ENCODE results near the gene SEPTIN2.

Gene SEPTIN2

GRCh38 chr2:241325257-241325656, 9.5 kb downstream of the SEPTIN2 start:
- no peak for TF ChIP-seq TOX (CRISPR knock-in tag; IDR thresholded peaks at IDR 0.05; ENCODE audit: borderline replicate concordance)
- TF ChIP-seq ISL1 (CRISPR knock-in tag; IDR thresholded peaks at IDR 0.05) = no peak
- TF ChIP-seq ZNF70 (CRISPR knock-in tag; IDR thresholded peaks at IDR 0.05) = no peak
- no peak for TF ChIP-seq CREB5 (CRISPR knock-in tag; IDR thresholded peaks at IDR 0.05; ENCODE audit: low read depth)
- no peak for TF ChIP-seq CSDC2 (CRISPR knock-in tag; IDR thresholded peaks at IDR 0.05)
- TF ChIP-seq ZNF8 (CRISPR knock-in tag; IDR thresholded peaks at IDR 0.05) = no peak
- TF ChIP-seq ZFP30 (CRISPR knock-in tag; IDR thresholded peaks at IDR 0.05) = no peak
- TF ChIP-seq ZC3H10 (CRISPR knock-in tag; IDR thresholded peaks at IDR 0.05) = no peak
- no peak for TF ChIP-seq OSR1 (CRISPR knock-in tag; IDR thresholded peaks at IDR 0.05)
- TF ChIP-seq POU6F1 (CRISPR knock-in tag; IDR thresholded peaks at IDR 0.05; ENCODE audit: borderline replicate concordance, low read depth) = no peak
- TF ChIP-seq TSHZ2 (CRISPR knock-in tag; IDR thresholded peaks at IDR 0.05) = no peak
- no peak for TF ChIP-seq GLIS3 (CRISPR knock-in tag; IDR thresholded peaks at IDR 0.05)
- no peak for TF ChIP-seq BACH2 (CRISPR knock-in tag; IDR thresholded peaks at IDR 0.05; ENCODE audit: borderline replicate concordance)
- TF ChIP-seq PATZ1 (CRISPR knock-in tag; IDR thresholded peaks at IDR 0.05; ENCODE audit: borderline replicate concordance) = no peak
- TF ChIP-seq CSRNP3 (CRISPR knock-in tag; IDR thresholded peaks at IDR 0.05) = no peak
- TF ChIP-seq PPARA (CRISPR knock-in tag; IDR thresholded peaks at IDR 0.05; ENCODE audit: borderline replicate concordance) = no peak
- TF ChIP-seq ARNTL (CRISPR knock-in tag; IDR thresholded peaks at IDR 0.05; ENCODE audit: borderline replicate concordance, low read depth) = no peak
- no peak for TF ChIP-seq ZNF565 (CRISPR knock-in tag; conservative IDR thresholded peaks at IDR 0.05; ENCODE audit: low read depth)
- no peak for TF ChIP-seq ESRRG (CRISPR knock-in tag; IDR thresholded peaks at IDR 0.05)
- TF ChIP-seq ZFP3 (CRISPR knock-in tag; IDR thresholded peaks at IDR 0.05) = no peak
- ATAC-seq = no peak

GRCh38 chr2:241329669-241330615, 14.2 kb downstream of the SEPTIN2 start:
- ATAC-seq = no peak
- TF ChIP-seq TCF4 (CRISPR knock-in tag; IDR thresholded peaks at IDR 0.05; ENCODE audit: borderline replicate concordance) (no peak), ZNF70 (CRISPR knock-in tag; IDR thresholded peaks at IDR 0.05) (no peak), PPARA (CRISPR knock-in tag; IDR thresholded peaks at IDR 0.05; ENCODE audit: borderline replicate concordance) (no peak), TOX (CRISPR knock-in tag; IDR thresholded peaks at IDR 0.05; ENCODE audit: borderline replicate concordance) (no peak), PATZ1 (CRISPR knock-in tag; IDR thresholded peaks at IDR 0.05; ENCODE audit: borderline replicate concordance) (no peak), ZNF8 (CRISPR knock-in tag; IDR thresholded peaks at IDR 0.05) (no peak), RARB (CRISPR knock-in tag; IDR thresholded peaks at IDR 0.05) (no peak), ARNTL (CRISPR knock-in tag; IDR thresholded peaks at IDR 0.05; ENCODE audit: borderline replicate concordance, low read depth) (no peak)
